Naive thymus-derived CD8-positive, alpha-beta T cell (primary cell): ENCODE data around the gene TRMT5. TPM values are rescaled to one million over a fixed set of nuclear protein-coding genes. Genes with fewer than 3 reads are reported as not detected.

Source experiments
- ATAC-seq, 2 donors: fragments of 150-1000 bp; cut with Tn5 transposase in 1 of 2; sonication (Bioruptor Pico), chemical (Tn5 transposase) in 1 of 2; 1 replicate in 1 of 2; 2 replicates in 1 of 2; pipeline ENCODE4 v1.10.0; 2021; ENCODE audit warnings: mild to moderate bottlenecking in 2 of 2, moderate library complexity in 2 of 2
- POLR2A ChIA-PET: fragments of 350-600 bp; sonication (Branson Sonifier 250); formaldehyde crosslinking; loops from one replicate; lab custom pipeline; 2021; ENCODE audit warnings: antibody characterized with exemption; lab: Charles Lee
- DNase-seq, 10 donors: peaks; one replicate each; pipeline versions ENCODE4 v3.0.0 to v3.0.0-alpha.2; 2020 to 2022
- H3K27ac Mint-ChIP-seq, 10 donors: one replicate each; pipeline ENCODE4 v1.8.0; 2020 to 2022; ENCODE audit warnings: mild to moderate bottlenecking in 10 of 10, mixed read lengths in 10 of 10, moderate library complexity in 4 of 10, inconsistent platforms in 1 of 10
- H3K27me3 Mint-ChIP-seq, 5 donors: one replicate each; pipeline ENCODE4 v1.8.0; 2021 to 2022; ENCODE audit warnings: mixed read lengths in 5 of 5
- H3K36me3 Mint-ChIP-seq, 3 donors: one replicate each; pipeline ENCODE4 v1.8.0; 2020 to 2022; ENCODE audit warnings: mixed read lengths in 3 of 3, mild to moderate bottlenecking in 2 of 3, inconsistent platforms in 1 of 3
- H3K4me1 Mint-ChIP-seq, 4 donors: one replicate each; pipeline ENCODE4 v1.8.0; 2021 to 2022; ENCODE audit warnings: mixed read lengths in 4 of 4
- H3K4me3 Mint-ChIP-seq, 10 donors: one replicate each; pipeline ENCODE4 v1.8.0; 2020 to 2022; ENCODE audit warnings: mild to moderate bottlenecking in 10 of 10, mixed read lengths in 10 of 10, moderate library complexity in 6 of 10, inconsistent platforms in 1 of 10
- H3K9me3 Mint-ChIP-seq, 9 donors: one replicate each; pipeline ENCODE4 v1.8.0; 2020 to 2022; ENCODE audit warnings: mixed read lengths in 9 of 9, mild to moderate bottlenecking in 3 of 9, inconsistent platforms in 1 of 9, moderate library complexity in 1 of 9
- polyA plus RNA-seq, 3 donors: library from polyadenylated mRNA; unstranded; fragments of 300-500 nt; fragmentation: Illumina TruSeq; gene quantifications; one replicate each; pipeline ENCODE4 v1.2.3, GENCODE V29; 2021
- total RNA-seq, 8 experiments: library from RNA in 2 of 8; stranded (reverse) in 2 of 8; gene quantifications; one replicate each; pipeline ENCODE4 v1.2.3 and lab custom pipeline; 2021 to 2026

The TRMT5 gene
- total and polyA plus RNA-seq, 5 experiments from 2014 or later: 2.5 to 12.6 (median 7.6) TPM

GRCh38 chr14:60956632-60957031 is 24.2 kb downstream of the TRMT5 start:
- Mint-ChIP-seq H3K9me3 (peaks cover 11 to 61% (median 36%) of the 10 kb centered on the region in 9 donors), H3K27me3 (no peaks in the 10 kb centered on the region), H3K36me3 (peaks cover 37 to 54% (median 48%) of the 10 kb centered on the region in 3 donors), H3K4me3 (no peak overlapping the region), H3K4me1 (no peaks in the 10 kb centered on the region), H3K27ac (no peak overlapping the region)
- DNase-seq: no peak
- no peak for ATAC-seq
- POLR2A ChIA-PET: no interaction called here

GRCh38 chr14:60956202-60956601 is 24.7 kb downstream of the TRMT5 start:
- no peak for ATAC-seq
- Mint-ChIP-seq H3K4me3 (no peak overlapping the region), H3K27me3 (no peaks in the 10 kb centered on the region), H3K36me3 (peaks cover 37 to 53% (median 48%) of the 10 kb centered on the region in 3 donors), H3K4me1 (no peaks in the 10 kb centered on the region), H3K9me3 (peaks cover 11 to 61% (median 36%) of the 10 kb centered on the region in 9 donors), H3K27ac (no peak overlapping the region)
- DNase-seq: no peak
- POLR2A ChIA-PET: no interaction called here

GRCh38 chr14:60951776-60952435 is 29.0 kb downstream of the TRMT5 start:
- DNase-seq (no peak), ATAC-seq (no peak)
- POLR2A ChIA-PET: no interaction called here
- H3K4me1 Mint-ChIP-seq: no peaks in the 10 kb centered on the region
- H3K9me3 Mint-ChIP-seq: peaks cover 8 to 25% (median 12%) of the 10 kb centered on the region in 9 donors
- H3K27me3 Mint-ChIP-seq: no peaks in the 10 kb centered on the region
- H3K4me3 Mint-ChIP-seq: no peak overlapping the region
- H3K36me3 Mint-ChIP-seq: peaks cover 17 to 30% (median 27%) of the 10 kb centered on the region in 3 donors
- H3K27ac Mint-ChIP-seq: no peak overlapping the region

GRCh38 chr14:60946773-60947172 is 34.1 kb downstream of the TRMT5 start:
- DNase-seq: no peak
- ATAC-seq: no peak

GRCh38 chr14:60945984-60946383 is 34.9 kb downstream of the TRMT5 start:
- ATAC-seq (no peak), DNase-seq (no peak)
- Mint-ChIP-seq H3K36me3 (peaks cover 14 to 23% (median 19%) of the 10 kb centered on the region in 3 donors), H3K9me3 (peaks cover 0 to 2% (median 0%) of the 10 kb centered on the region in 9 donors), H3K27me3 (no peaks in the 10 kb centered on the region), H3K27ac (no peak overlapping the region), H3K4me1 (no peaks in the 10 kb centered on the region), H3K4me3 (no peak overlapping the region)
- POLR2A ChIA-PET: no interaction called here

More at GRCh38 chr14:60946773-60947172, 34.1 kb downstream of the TRMT5 start:
- no peaks in the 10 kb centered on the region for H3K27me3 Mint-ChIP-seq
- peaks cover 14 to 18% (median 14%) of the 10 kb centered on the region in 3 donors for H3K36me3 Mint-ChIP-seq
- no peaks in the 10 kb centered on the region for H3K4me1 Mint-ChIP-seq
- H3K4me3 Mint-ChIP-seq: no peak overlapping the region
- no peak overlapping the region for H3K27ac Mint-ChIP-seq
- POLR2A ChIA-PET: no interaction called here
- peaks cover 0 to 2% (median 0%) of the 10 kb centered on the region in 9 donors for H3K9me3 Mint-ChIP-seq

- POLR2A ChIA-PET: no interaction called here
- no peaks in the 10 kb centered on the region for H3K27me3 Mint-ChIP-seq
These were observed 36.7 kb downstream of the TRMT5 start for GRCh38 chr14:60944204-60944603.

GRCh38 chr14:60943637-60944032 is 37.2 kb downstream of the TRMT5 start:
- Mint-ChIP-seq H3K4me3 (no peak overlapping the region), H3K27ac (peak overlapping the region in 1 of 10 donors; percentile 32), H3K9me3 (peaks cover 0 to 11% (median 0%) of the 10 kb centered on the region in 9 donors), H3K27me3 (no peaks in the 10 kb centered on the region), H3K4me1 (peaks cover 0 to 9% (median 3%) of the 10 kb centered on the region in 4 donors), H3K36me3 (peaks cover 8 to 26% (median 19%) of the 10 kb centered on the region in 3 donors)
- POLR2A ChIA-PET: no interaction called here
- no peak for ATAC-seq
- no peak for DNase-seq

More at GRCh38 chr14:60944204-60944603, 36.7 kb downstream of the TRMT5 start:
- H3K9me3 Mint-ChIP-seq: peaks cover 0 to 5% (median 0%) of the 10 kb centered on the region in 9 donors
- DNase-seq (no peak), ATAC-seq (no peak)
- H3K4me3 Mint-ChIP-seq: no peak overlapping the region
- peaks cover 0 to 4% (median 2%) of the 10 kb centered on the region in 4 donors for H3K4me1 Mint-ChIP-seq
- H3K27ac Mint-ChIP-seq: peak overlapping the region in 1 of 10 donors; percentile 32
- peaks cover 8 to 22% (median 19%) of the 10 kb centered on the region in 3 donors for H3K36me3 Mint-ChIP-seq

GRCh38 chr14:60935319-60935718 is 45.6 kb downstream of the TRMT5 start:
- Mint-ChIP-seq H3K4me3 (no peak overlapping the region), H3K4me1 (peaks cover 0 to 9% (median 5%) of the 10 kb centered on the region in 4 donors), H3K27ac (peak overlapping the region in 1 of 10 donors; percentile 45), H3K27me3 (no peaks in the 10 kb centered on the region), H3K9me3 (peaks cover 0 to 12% (median 2%) of the 10 kb centered on the region in 9 donors), H3K36me3 (peaks cover 6 to 31% (median 10%) of the 10 kb centered on the region in 3 donors)
- no peak for ATAC-seq
- DNase-seq: no peak
- POLR2A ChIA-PET: no interaction called here

- Mint-ChIP-seq H3K9me3 (peaks cover 0 to 6% (median 2%) of the 10 kb centered on the region in 9 donors), H3K27ac (no peak overlapping the region), H3K4me1 (peaks cover 0 to 3% (median 2%) of the 10 kb centered on the region in 4 donors), H3K36me3 (peaks cover 6 to 27% (median 10%) of the 10 kb centered on the region in 3 donors), H3K27me3 (no peaks in the 10 kb centered on the region), H3K4me3 (no peak overlapping the region)
- no peak for DNase-seq
- POLR2A ChIA-PET: no interaction called here
- no peak for ATAC-seq
These were observed 46.8 kb downstream of the TRMT5 start for GRCh38 chr14:60933920-60934655.

GRCh38 chr14:60931218-60931617 is 49.7 kb downstream of the TRMT5 start:
- ATAC-seq (no peak), DNase-seq (no peak)
- Mint-ChIP-seq H3K9me3 (peaks cover 0 to 5% (median 0%) of the 10 kb centered on the region in 9 donors), H3K4me3 (no peak overlapping the region), H3K36me3 (peaks cover 6 to 24% (median 10%) of the 10 kb centered on the region in 3 donors), H3K4me1 (peaks cover 0 to 4% (median under 1%) of the 10 kb centered on the region in 4 donors), H3K27me3 (no peaks in the 10 kb centered on the region), H3K27ac (no peak overlapping the region)
- POLR2A ChIA-PET: no interaction called here

- DNase-seq: no peak
- no peaks in the 10 kb centered on the region for H3K27me3 Mint-ChIP-seq
- no peak overlapping the region for H3K4me3 Mint-ChIP-seq
- ATAC-seq: no peak
- H3K9me3 Mint-ChIP-seq: no peaks in the 10 kb centered on the region
- H3K4me1 Mint-ChIP-seq: peaks cover 0 to 10% (median 3%) of the 10 kb centered on the region in 4 donors
- POLR2A ChIA-PET: no interaction called here
- peaks cover 0 to 5% (median 0%) of the 10 kb centered on the region in 3 donors for H3K36me3 Mint-ChIP-seq
- H3K27ac Mint-ChIP-seq: no peak overlapping the region
These were observed 54.9 kb downstream of the TRMT5 start for GRCh38 chr14:60926002-60926401.

- ATAC-seq: no peak
- Mint-ChIP-seq H3K36me3 (peaks cover 0 to 5% (median 0%) of the 10 kb centered on the region in 3 donors), H3K4me1 (peaks cover 0 to 10% (median 3%) of the 10 kb centered on the region in 4 donors), H3K4me3 (no peak overlapping the region), H3K27ac (no peak overlapping the region), H3K27me3 (no peaks in the 10 kb centered on the region), H3K9me3 (no peaks in the 10 kb centered on the region)
- POLR2A ChIA-PET: no interaction called here
- DNase-seq: no peak
These were observed 55.6 kb downstream of the TRMT5 start for GRCh38 chr14:60925286-60925685.

- POLR2A ChIA-PET: no interaction called here
These were observed 58.8 kb downstream of the TRMT5 start for GRCh38 chr14:60922050-60922449.

More at GRCh38 chr14:60922050-60922449, 58.8 kb downstream of the TRMT5 start:
- Mint-ChIP-seq H3K4me1 (peaks cover 0 to 10% (median 4%) of the 10 kb centered on the region in 4 donors), H3K9me3 (peaks cover 0 to under 1% (median 0%) of the 10 kb centered on the region in 9 donors), H3K27ac (no peak overlapping the region), H3K27me3 (no peaks in the 10 kb centered on the region), H3K36me3 (peaks cover 3 to 15% (median 4%) of the 10 kb centered on the region in 3 donors), H3K4me3 (no peak overlapping the region)
- ATAC-seq: no peak
- no peak for DNase-seq
